ENCODE measurements around the gene PTGER1.
"Not testable (repeated sequence)": the region's sequence is repeated elsewhere in the genome, so short reads cannot be mapped to it uniquely, and the experiment has no call there.

The PTGER1 gene

GRCh38 chr19:14460935-14461334, 14.2 kb downstream of the PTGER1 start:
- no peak overlapping the region for H4K91ac ChIP-seq (ENCODE audit: low read depth, low read length, poor library complexity)
- no peak overlapping the region for H3K18ac ChIP-seq (ENCODE audit: low read length)
- no peak overlapping the region for H3K4ac ChIP-seq (ENCODE audit: low read length)
- no peaks in the 10 kb centered on the region for H3K27me3 ChIP-seq (ENCODE audit: control insufficient read depth in 3 of 3, insufficient read depth in 3 of 3, low read depth in 1 of 3, low read length in 3 of 3)
- H2AK5ac ChIP-seq (ENCODE audit: low read depth, low read length): no peak overlapping the region
- no peak overlapping the region for H2BK5ac ChIP-seq (ENCODE audit: low read length)
- H3K79me1 ChIP-seq (ENCODE audit: low read depth, low read length): no peaks in the 10 kb centered on the region
- no peak for DNase-seq (ENCODE audit: low spot score)
- H2BK15ac ChIP-seq (ENCODE audit: low read length): no peak overlapping the region
- H3K4me3 ChIP-seq (ENCODE audit: low read length in 2 of 2): no peak overlapping the region
- H3K9ac ChIP-seq (ENCODE audit: low read depth, low read length, poor library complexity): no peak overlapping the region
- no peak overlapping the region for H2BK12ac ChIP-seq (ENCODE audit: low read length)
- H3K14ac ChIP-seq (ENCODE audit: low read length): no peak overlapping the region
- no peak overlapping the region for H3K23ac ChIP-seq (ENCODE audit: low read depth, low read length, poor library complexity)
- peaks cover 0 to 2% of the 10 kb centered on the region in 2 donors for H3K9me3 ChIP-seq (replicated peaks in 1 of 2; ENCODE audit: control insufficient read depth in 2 of 2, insufficient read depth in 1 of 2, low read depth in 1 of 2, low read length in 2 of 2)
- WGBS, 2 donors (ENCODE audit: extremely low coverage in 2 of 2, insufficient read length in 2 of 2, insufficient replicate concordance in 1 of 2): 100% methylated on average over 1 of the region's 2 CpGs
- no peak overlapping the region for H3K27ac ChIP-seq (replicated peaks; ENCODE audit: low read length)
- no peak overlapping the region for H2BK120ac ChIP-seq (ENCODE audit: low read depth, low read length)
- no peak overlapping the region for H2AFZ ChIP-seq (ENCODE audit: low read length)
- no peaks in the 10 kb centered on the region for H3K4me1 ChIP-seq (ENCODE audit: control insufficient read depth in 2 of 2, insufficient read depth in 1 of 2, low read depth in 1 of 2, low read length in 2 of 2)
- H3K4me2 ChIP-seq (ENCODE audit: insufficient read depth, low read length, poor library complexity, severe bottlenecking): no peak overlapping the region
- no peak overlapping the region for H4K8ac ChIP-seq (ENCODE audit: low read depth, low read length)
- peaks cover 16 to 62% of the 10 kb centered on the region in 2 donors for H3K36me3 ChIP-seq (replicated peaks in 1 of 2; ENCODE audit: control insufficient read depth in 2 of 2, insufficient read depth in 2 of 2, low read length in 2 of 2)

- Histone ChIP-seq H2BK15ac (ENCODE audit: low read length) (no peak overlapping the region), H3K4me3 (ENCODE audit: low read length in 2 of 2) (peak overlapping the region in 1 of 2 donors; percentile 60), H3K27me3 (ENCODE audit: control insufficient read depth in 3 of 3, insufficient read depth in 3 of 3, low read depth in 1 of 3, low read length in 3 of 3) (no peaks in the 10 kb centered on the region), H4K91ac (ENCODE audit: low read depth, low read length, poor library complexity) (no peak overlapping the region), H3K27ac (replicated peaks; ENCODE audit: low read length) (no peak overlapping the region), H3K9ac (ENCODE audit: low read depth, low read length, poor library complexity) (peak overlapping the region; percentile 60), H2AFZ (ENCODE audit: low read length) (no peak overlapping the region), H3K9me3 (replicated peaks in 1 of 2; ENCODE audit: control insufficient read depth in 2 of 2, insufficient read depth in 1 of 2, low read depth in 1 of 2, low read length in 2 of 2) (peaks cover 0 to 2% of the 10 kb centered on the region in 2 donors), H2AK5ac (ENCODE audit: low read depth, low read length) (no peak overlapping the region), H2BK120ac (ENCODE audit: low read depth, low read length) (no peak overlapping the region), H2BK5ac (ENCODE audit: low read length) (no peak overlapping the region), H3K14ac (ENCODE audit: low read length) (no peak overlapping the region), H3K4ac (ENCODE audit: low read length) (no peak overlapping the region), H2BK12ac (ENCODE audit: low read length) (no peak overlapping the region), H3K23ac (ENCODE audit: low read depth, low read length, poor library complexity) (no peak overlapping the region), H3K4me2 (ENCODE audit: insufficient read depth, low read length, poor library complexity, severe bottlenecking) (no peak overlapping the region), H3K79me1 (ENCODE audit: low read depth, low read length) (no peaks in the 10 kb centered on the region), H4K8ac (ENCODE audit: low read depth, low read length) (no peak overlapping the region), H3K36me3 (replicated peaks in 1 of 2; ENCODE audit: control insufficient read depth in 2 of 2, insufficient read depth in 2 of 2, low read length in 2 of 2) (peaks cover 14 to 58% of the 10 kb centered on the region in 2 donors), H3K4me1 (ENCODE audit: control insufficient read depth in 2 of 2, insufficient read depth in 1 of 2, low read depth in 1 of 2, low read length in 2 of 2) (no peaks in the 10 kb centered on the region), H3K18ac (ENCODE audit: low read length) (no peak overlapping the region)
- WGBS, 2 donors (ENCODE audit: extremely low coverage in 2 of 2, insufficient read length in 2 of 2, insufficient replicate concordance in 1 of 2): no CpG with 5 or more reads among the region's 5 CpGs
- DNase-seq (ENCODE audit: low spot score): no peak
Measured at GRCh38 chr19:14459703-14460102, 15.5 kb downstream of the PTGER1 start.

DNA sequence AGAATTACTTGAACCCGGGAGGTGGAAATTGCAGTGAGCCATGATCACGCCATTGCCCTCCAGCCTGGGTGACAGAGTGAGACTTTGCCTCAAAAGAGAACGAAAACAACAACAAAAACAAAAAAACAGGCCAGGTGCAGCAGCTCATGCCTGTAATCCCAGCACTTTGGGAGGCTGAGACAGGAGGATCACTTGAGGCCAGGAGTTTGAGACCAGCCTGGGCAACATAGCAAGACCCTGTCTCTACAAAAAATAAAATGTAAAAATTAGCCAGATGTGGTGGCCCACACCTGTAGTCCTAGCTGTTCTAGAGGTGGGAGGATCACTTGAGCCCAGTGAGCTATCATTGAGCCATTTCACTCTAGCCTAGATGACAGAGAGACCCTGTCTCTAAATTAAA, 22.9 kb downstream of the PTGER1 start:
- peaks cover 18 to 69% of the 10 kb centered on the region in 2 donors for H3K36me3 ChIP-seq (replicated peaks in 1 of 2; ENCODE audit: control insufficient read depth in 2 of 2, insufficient read depth in 2 of 2, low read length in 2 of 2)
- H3K9ac ChIP-seq (ENCODE audit: low read depth, low read length, poor library complexity): not testable (repeated sequence)
- no CpG with 5 or more reads among the region's 3 CpGs for WGBS, 2 donors (ENCODE audit: extremely low coverage in 2 of 2, insufficient read length in 2 of 2, insufficient replicate concordance in 1 of 2)

DNA sequence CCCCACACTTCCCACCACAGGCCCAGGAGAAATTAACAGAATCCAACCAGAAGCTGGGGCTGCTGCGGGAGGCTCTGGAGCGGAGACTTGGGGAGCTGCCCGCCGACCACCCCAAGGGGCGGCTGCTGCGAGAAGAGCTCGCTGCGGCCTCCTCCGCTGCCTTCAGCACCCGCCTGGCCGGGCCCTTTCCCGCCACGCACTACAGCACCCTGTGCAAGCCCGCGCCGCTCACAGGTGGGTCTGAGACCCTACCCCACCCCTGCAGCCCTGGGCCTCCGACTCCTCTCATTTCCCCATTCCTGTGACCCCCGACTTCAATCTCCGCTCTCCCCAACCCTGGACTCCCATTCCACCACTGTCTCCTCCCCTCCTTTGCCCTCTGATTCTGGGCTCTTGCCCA, 24.3 kb downstream of the PTGER1 start:
- peaks cover 28 to 79% of the 10 kb centered on the region in 2 donors for H3K36me3 ChIP-seq (replicated peaks in 1 of 2; ENCODE audit: control insufficient read depth in 2 of 2, insufficient read depth in 2 of 2, low read length in 2 of 2)
- H2BK5ac ChIP-seq (ENCODE audit: low read length): no peak overlapping the region
- H3K4me2 ChIP-seq (ENCODE audit: insufficient read depth, low read length, poor library complexity, severe bottlenecking): no peak overlapping the region
- H3K18ac ChIP-seq (ENCODE audit: low read length): no peak overlapping the region
- H4K91ac ChIP-seq (ENCODE audit: low read depth, low read length, poor library complexity): no peak overlapping the region
- WGBS, 2 donors (ENCODE audit: extremely low coverage in 2 of 2, insufficient read length in 2 of 2, insufficient replicate concordance in 1 of 2): no CpG with 5 or more reads among the region's 19 CpGs
- no peak overlapping the region for H3K4ac ChIP-seq (ENCODE audit: low read length)
- H4K8ac ChIP-seq (ENCODE audit: low read depth, low read length): no peak overlapping the region
- H3K9ac ChIP-seq (ENCODE audit: low read depth, low read length, poor library complexity): no peak overlapping the region
- no peaks in the 10 kb centered on the region for H3K4me1 ChIP-seq (ENCODE audit: control insufficient read depth in 2 of 2, insufficient read depth in 1 of 2, low read depth in 1 of 2, low read length in 2 of 2)
- H3K14ac ChIP-seq (ENCODE audit: low read length): no peak overlapping the region
- H3K27ac ChIP-seq (replicated peaks; ENCODE audit: low read length): no peak overlapping the region
- no peak for DNase-seq (ENCODE audit: low spot score)
- H2BK120ac ChIP-seq (ENCODE audit: low read depth, low read length): no peak overlapping the region
- no peak overlapping the region for H2BK12ac ChIP-seq (ENCODE audit: low read length)
- H3K79me1 ChIP-seq (ENCODE audit: low read depth, low read length): peaks cover 6% of the 10 kb centered on the region
- no peak overlapping the region for H3K23ac ChIP-seq (ENCODE audit: low read depth, low read length, poor library complexity)
- no peak overlapping the region for H2AK5ac ChIP-seq (ENCODE audit: low read depth, low read length)
- no peak overlapping the region for H3K4me3 ChIP-seq (ENCODE audit: low read length in 2 of 2)
- no peaks in the 10 kb centered on the region for H3K27me3 ChIP-seq (ENCODE audit: control insufficient read depth in 3 of 3, insufficient read depth in 3 of 3, low read depth in 1 of 3, low read length in 3 of 3)
- H2BK15ac ChIP-seq (ENCODE audit: low read length): no peak overlapping the region
- peaks cover 0 to 8% of the 10 kb centered on the region in 2 donors for H3K9me3 ChIP-seq (replicated peaks in 1 of 2; ENCODE audit: control insufficient read depth in 2 of 2, insufficient read depth in 1 of 2, low read depth in 1 of 2, low read length in 2 of 2)
- no peak overlapping the region for H2AFZ ChIP-seq (ENCODE audit: low read length)

More for the DNA sequence above, 22.9 kb downstream of the PTGER1 start:
- not testable (repeated sequence) for H3K4ac ChIP-seq (ENCODE audit: low read length); H2BK5ac ChIP-seq (ENCODE audit: low read length); H3K27ac ChIP-seq (replicated peaks; ENCODE audit: low read length); H3K9me3 ChIP-seq (replicated peaks in 1 of 2; ENCODE audit: control insufficient read depth in 2 of 2, insufficient read depth in 1 of 2, low read depth in 1 of 2, low read length in 2 of 2); H3K18ac ChIP-seq (ENCODE audit: low read length); H2BK12ac ChIP-seq (ENCODE audit: low read length); H2BK15ac ChIP-seq (ENCODE audit: low read length); H3K23ac ChIP-seq (ENCODE audit: low read depth, low read length, poor library complexity); H3K79me1 ChIP-seq (ENCODE audit: low read depth, low read length); H3K4me3 ChIP-seq (ENCODE audit: low read length in 2 of 2); H4K91ac ChIP-seq (ENCODE audit: low read depth, low read length, poor library complexity); H3K4me2 ChIP-seq (ENCODE audit: insufficient read depth, low read length, poor library complexity, severe bottlenecking); H4K8ac ChIP-seq (ENCODE audit: low read depth, low read length); DNase-seq (ENCODE audit: low spot score); H2BK120ac ChIP-seq (ENCODE audit: low read depth, low read length); H2AK5ac ChIP-seq (ENCODE audit: low read depth, low read length); H3K4me1 ChIP-seq (ENCODE audit: control insufficient read depth in 2 of 2, insufficient read depth in 1 of 2, low read depth in 1 of 2, low read length in 2 of 2); H2AFZ ChIP-seq (ENCODE audit: low read length); H3K27me3 ChIP-seq (ENCODE audit: control insufficient read depth in 3 of 3, insufficient read depth in 3 of 3, low read depth in 1 of 3, low read length in 3 of 3); H3K14ac ChIP-seq (ENCODE audit: low read length)
